IMR-90 (cell line): ENCODE data around the gene ZNF48. TPM values are rescaled to one million over a fixed set of nuclear protein-coding genes. Genes with fewer than 3 reads are reported as not detected.
A peak's percentile ranks its signal among the peaks of the same experiment; 100 is the strongest.

Experiments used
- ATAC-seq: fragments of 200-7000 bp; cut with Tn5 transposase; 2 replicates; pipeline ENCODE4 v1.9.1; 2020; ENCODE audit warnings: low read depth, mild to moderate bottlenecking, moderate library complexity
- BruUV-seq: library from RNA; stranded (reverse); fragments of 400-500 nt; replicated peaks from 2 replicates; lab custom pipeline; 2021; lab: Mats Ljungman, UMichigan
- CTCF ChIA-PET: fragments of 300-600 bp; formaldehyde crosslinking; extraction: SDS; loops from one replicate; lab custom pipeline; 2021; ENCODE audit warnings: antibody characterized with exemption; lab: Yijun Ruan, JAX
- POLR2A ChIA-PET: fragments of 300-600 bp; sonication (Branson Sonifier 250); formaldehyde crosslinking; loops from one replicate; lab custom pipeline; 2022; ENCODE audit warnings: antibody characterized with exemption; ENCODE audit not compliant: unreplicated experiment; lab: Charles Lee
- DNase-seq: peaks from one replicate; pipeline ENCODE4 v3.0.0; 2013
- H2AFZ ChIP-seq: replicated peaks from 2 replicates; pipeline ENCODE3; 2013; ENCODE audit warnings: low read length, mild to moderate bottlenecking; ENCODE audit not compliant: poor library complexity
- H2AK5ac ChIP-seq: 2 replicates; pipeline ENCODE4 v1.6.1; 2013; ENCODE audit warnings: low read depth, low read length, inconsistent platforms
- H2AK9ac ChIP-seq: replicated peaks from 2 replicates; pipeline ENCODE3; 2013; ENCODE audit warnings: mild to moderate bottlenecking, low read depth, low read length, moderate library complexity; ENCODE audit not compliant: poor library complexity
- H2BK120ac ChIP-seq: 2 replicates; pipeline ENCODE4 v1.6.1; 2013; ENCODE audit warnings: low read depth, low read length, inconsistent platforms
- H2BK15ac ChIP-seq: 3 replicates; pipeline ENCODE4 v1.6.1; 2013; ENCODE audit warnings: low read depth, low read length, inconsistent platforms
- H2BK20ac ChIP-seq: 2 replicates; pipeline ENCODE4 v1.6.1; 2013; ENCODE audit warnings: low read depth, mild to moderate bottlenecking, inconsistent platforms, low read length, moderate library complexity
- H2BK5ac ChIP-seq: 2 replicates; pipeline ENCODE4 v1.6.1; 2013; ENCODE audit warnings: mild to moderate bottlenecking, low read depth, low read length, inconsistent platforms; ENCODE audit not compliant: poor library complexity, severe bottlenecking
- H3K14ac ChIP-seq: replicated peaks from 2 replicates; pipeline ENCODE4 v1.6.1; 2013; ENCODE audit warnings: low read depth, low read length, inconsistent platforms
- H3K18ac ChIP-seq: 2 replicates; pipeline ENCODE4 v1.6.1; 2013; ENCODE audit warnings: low read depth, low read length, control low read depth
- H3K23ac ChIP-seq: 2 replicates; pipeline ENCODE4 v1.6.1; 2013; ENCODE audit warnings: low read depth, low read length, inconsistent platforms
- H3K27ac ChIP-seq: 2 replicates; pipeline ENCODE4 v1.5.1; 2013; ENCODE audit warnings: mild to moderate bottlenecking, control low read depth, low read length; ENCODE audit not compliant: insufficient read depth
- H3K27me3 ChIP-seq: 2 replicates; pipeline ENCODE4 v1.6.1; 2013; ENCODE audit warnings: low read length; ENCODE audit not compliant: control insufficient read depth, insufficient read depth
- H3K36me3 ChIP-seq: 2 replicates; pipeline ENCODE4 v1.6.1; 2013; ENCODE audit warnings: low read length, mixed read lengths; ENCODE audit not compliant: control insufficient read depth, insufficient read depth
- H3K4ac ChIP-seq: 2 replicates; pipeline ENCODE4 v1.6.1; 2013; ENCODE audit warnings: low read depth, low read length, inconsistent platforms
- H3K4me1 ChIP-seq: 2 replicates; pipeline ENCODE4 v1.6.1; 2013; ENCODE audit warnings: low read length, mixed read lengths; ENCODE audit not compliant: control insufficient read depth, insufficient read depth
- H3K4me2 ChIP-seq: 2 replicates; pipeline ENCODE4 v1.6.1; 2013; ENCODE audit warnings: low read depth, mild to moderate bottlenecking, control low read depth, low read length, moderate library complexity
- H3K4me3 ChIP-seq: 2 replicates; pipeline ENCODE4 v1.5.1; 2013; ENCODE audit warnings: low read depth, mild to moderate bottlenecking, control low read depth, low read length, moderate library complexity; ENCODE audit not compliant: insufficient read depth
- H3K56ac ChIP-seq: 2 replicates; pipeline ENCODE4 v1.6.1; 2013; ENCODE audit warnings: low read length, inconsistent platforms; ENCODE audit not compliant: insufficient read depth; ENCODE audit errors: extremely low read depth
- H3K79me1 ChIP-seq, 2 experiments: 2 replicates each; pipeline ENCODE4 v1.6.1; 2013; ENCODE audit warnings: low read length in 2 of 2, inconsistent platforms in 1 of 2, low read depth in 1 of 2
- H3K9ac ChIP-seq: 2 replicates; pipeline ENCODE4 v1.6.1; 2013; ENCODE audit warnings: low read depth, low read length, control low read depth
- H3K9me1 ChIP-seq: 2 replicates; pipeline ENCODE4 v1.6.1; 2013; ENCODE audit warnings: low read length, inconsistent platforms; ENCODE audit not compliant: insufficient read depth
- H3K9me3 ChIP-seq: 2 replicates; pipeline ENCODE4 v1.6.1; 2013; ENCODE audit warnings: low read length; ENCODE audit not compliant: control insufficient read depth, insufficient read depth
- H4K20me1 ChIP-seq: 2 replicates; pipeline ENCODE4 v1.6.1; 2013; ENCODE audit warnings: low read length, inconsistent platforms; ENCODE audit not compliant: insufficient read depth
- H4K5ac ChIP-seq: 2 replicates; pipeline ENCODE4 v1.6.1; 2013; ENCODE audit warnings: mild to moderate bottlenecking, low read depth, low read length, control low read depth
- H4K8ac ChIP-seq, 2 experiments: 2 replicates each; pipeline ENCODE4 v1.6.1; 2013; ENCODE audit warnings: low read depth in 2 of 2, low read length in 2 of 2, control low read depth in 1 of 2, inconsistent platforms in 1 of 2
- H4K91ac ChIP-seq: 2 replicates; pipeline ENCODE4 v1.6.1; 2013; ENCODE audit warnings: low read depth, low read length, inconsistent platforms; ENCODE audit not compliant: insufficient read depth
- CEBPB ChIP-seq: IDR thresholded peaks from 2 replicates; pipeline ENCODE4 v1.6.1; 2012; ENCODE audit warnings: low read depth, low read length, improper control_type of control experiment
- CTCF ChIP-seq: conservative IDR thresholded peaks from 2 replicates; pipeline ENCODE4 v1.5.1; 2012; ENCODE audit warnings: mild to moderate bottlenecking, low read depth, low read length, improper control_type of control experiment
- ELK1 ChIP-seq: fragments of 150-350 bp; IDR thresholded peaks from 2 replicates; pipeline ENCODE4 v1.6.1; 2016; ENCODE audit warnings: low read depth, mild to moderate bottlenecking, low read length, moderate library complexity, borderline replicate concordance
- FOS ChIP-seq: fragments of 150-350 bp; IDR thresholded peaks from 2 replicates; pipeline ENCODE4 v1.6.1; 2016; ENCODE audit warnings: low read depth, low read length
- MAFK ChIP-seq: IDR thresholded peaks from 2 replicates; pipeline ENCODE4 v1.6.1; 2012; ENCODE audit warnings: low read depth, low read length, improper control_type of control experiment
- NFE2L2 ChIP-seq: fragments of 150-350 bp; IDR thresholded peaks from 2 replicates; pipeline ENCODE4 v1.6.1; 2016; ENCODE audit warnings: low read depth, mild to moderate bottlenecking, low read length
- RCOR1 ChIP-seq: IDR thresholded peaks from 2 replicates; pipeline ENCODE4 v1.6.1; 2012; ENCODE audit warnings: mild to moderate bottlenecking, low read length, improper control_type of control experiment; ENCODE audit not compliant: insufficient replicate concordance
- SMC3 ChIP-seq: fragments of 150-350 bp; IDR thresholded peaks from 2 replicates; pipeline ENCODE4 v1.6.1; 2016; ENCODE audit warnings: low read depth, mild to moderate bottlenecking, antibody characterized with exemption, low read length, moderate library complexity
- WGBS, 2 experiments: methylation state at CpG; one replicate each; pipeline versions ENCODE4 v1.1.5 to v1.1.7; 2013; ENCODE audit warnings: missing lambda C conversion rate in 2 of 2; ENCODE audit not compliant: insufficient read length in 1 of 2; ENCODE audit errors: extremely low coverage in 2 of 2; 5-methylcytosine and 5-hydroxymethylcytosine counted together
- dilution Hi-C: fragments of 300-500 bp; cut with HindIII; formaldehyde crosslinking; loops from one replicate; pipeline ENCODE4 v1.14.3; 2018; ENCODE audit warnings: low sequenced_read_pairs; ENCODE audit not compliant: unreplicated experiment
- in situ Hi-C: fragments of 300-500 bp; cut with MboI; formaldehyde crosslinking; loops from 3 replicates; pipeline ENCODE4 v1.14.3; 2019; ENCODE audit warnings: low sequenced_read_pairs, inconsistent platforms, mixed read lengths
- intact Hi-C: fragments of 100-400 bp; cut with micrococcal nuclease; formaldehyde crosslinking; loops from 2 replicates; pipeline ENCODE4 v1.10.0; 2022
- polyA plus RNA-seq, 3 experiments: library from polyadenylated mRNA; depleted of rRNA; stranded (reverse); fragments of >200 nt; gene quantifications; 2 replicates each; pipeline ENCODE4 v1.2.3, GENCODE V29; 2012; ENCODE audit warnings: low replicate concordance in 1 of 3
- total RNA-seq: library from RNA; depleted of rRNA; stranded (reverse); fragments of >200 nt; gene quantifications from 2 replicates; pipeline ENCODE4 v1.2.3, GENCODE V29; 2012

The ZNF48 gene
- total and polyA plus RNA-seq, 2 of the 4 experiments (the other 2 are of a cell fraction) = 5.8 to 6.6 TPM

GRCh38 chr16:30398661-30399434 lies 3.6 kb downstream of the ZNF48 start (continued):
- TF ChIP-seq FOS (no peak), NFE2L2 (no peak)

GRCh38 chr16:30399435-30400186 lies 4.4 kb downstream of the ZNF48 start:
- no peaks in the 10 kb centered on the region for H3K27me3 ChIP-seq
- intact Hi-C loops = loop anchor here (10.0 kb wide), 1 partner anchor 305 kb away; the partner anchor contains the start of genes TBX6 and YPEL3
- peak overlapping the region; percentile 78 to 95 for H4K8ac ChIP-seq
- peak overlapping the region; percentile 24 for H2BK20ac ChIP-seq
- DNase-seq (no peak), ATAC-seq (no peak)
- WGBS, 2 experiments = 13% methylated on average over 8 of the region's 12 CpGs; no CpG with 5 or more reads in 1 of the 2 experiments
- peak overlapping the region; percentile 82 for H2AK9ac ChIP-seq
- peak overlapping the region; percentile 67; the same call in 1 of the 3 replicates for H2BK15ac ChIP-seq
- no peaks in the 10 kb centered on the region for H4K20me1 ChIP-seq
- H3K4me3 ChIP-seq = peak overlapping the region; percentile 68
- H3K9me3 ChIP-seq = no peaks in the 10 kb centered on the region
- H3K4me2 ChIP-seq = peak overlapping the region; percentile 74
- dilution Hi-C loops = no loop called here
- peak overlapping the region; percentile 95 for H3K23ac ChIP-seq
- peaks cover 0 to 38% of the 10 kb centered on the region in 2 experiments; a peak in 3 of 4 replicates for H3K79me1 ChIP-seq
- H3K18ac ChIP-seq = peak overlapping the region; percentile 34
- ChIA-PET POLR2A (interaction anchor here (0.7 kb wide), 1 partner anchor 29 kb away, joined by 3 read pairs; no protein-coding TSS in a partner anchor), CTCF (interaction anchor here (0.9 kb wide), 1 partner anchor 10 kb away, joined by 3 read pairs; no protein-coding TSS in a partner anchor)
- H4K5ac ChIP-seq = peak overlapping the region; percentile 47
- peak overlapping the region; percentile 95 for H3K56ac ChIP-seq
- peak overlapping the region; percentile 78 for H3K9ac ChIP-seq
- H3K36me3 ChIP-seq = peaks cover 12% of the 10 kb centered on the region; the same call in 1 of the 2 replicates
- H2AFZ ChIP-seq = peak overlapping the region; percentile 92
- H3K4me1 ChIP-seq = peaks cover 6% of the 10 kb centered on the region; the same call in 1 of the 2 replicates
- no TSS peak for BruUV-seq
- peak overlapping the region; percentile 86 for H4K91ac ChIP-seq
- peak overlapping the region; percentile 92 for H3K27ac ChIP-seq
- peak overlapping the region; percentile 92 for H3K4ac ChIP-seq
- peak overlapping the region; percentile 81 for H2BK120ac ChIP-seq
- peak overlapping the region; percentile 86 for H2BK5ac ChIP-seq
- peak overlapping the region; percentile 92 for H3K14ac ChIP-seq
- in situ Hi-C loops = loop anchor here (10.0 to 25.0 kb wide), 2 partner anchors 212 to 325 kb away; partner anchors contain the start of genes BOLA2B, CORO1A, PPP4C and SLX1A
- H3K9me1 ChIP-seq = peaks cover 4% of the 10 kb centered on the region; the same call in 1 of the 2 replicates
- peak overlapping the region; percentile 84 for H2AK5ac ChIP-seq
- TF ChIP-seq MAFK (no peak), RCOR1 (no peak), ELK1 (no peak), SMC3 (no peak), CEBPB (no peak), CTCF (no peak)
